Fibroblast of lung (primary cell): ENCODE measurements around the gene OR51E1.

Source experiments
- CTCF ChIP-seq, 2 donors: IDR thresholded peaks in 1 of 2; conservative IDR thresholded peaks in 1 of 2; 1 replicate in 1 of 2; 2 replicates in 1 of 2; pipeline ENCODE4 v1.5.1; 2011 to 2012; ENCODE audit warnings: low read length in 2 of 2, control low read depth in 1 of 2, inconsistent platforms in 1 of 2, low read depth in 1 of 2, mild to moderate bottlenecking in 1 of 2
- EZH2 ChIP-seq: IDR thresholded peaks from 2 replicates; pipeline ENCODE4 v1.5.1; 2012; ENCODE audit warnings: low read length, control low read depth, mild to moderate bottlenecking; ENCODE audit errors: missing control alignments

GRCh38 chr11:4637662-4638047 lies 6.1 kb upstream of the OR51E1 start:
- TF ChIP-seq CTCF (conservative IDR thresholded peaks at IDR 0.05 in 1 of 2, IDR thresholded peaks at IDR 0.05 in 1 of 2; ENCODE audit: low read depth in 1 of 2, low read length in 2 of 2) (no peak), EZH2 (no peak)
